ENCODE results near the gene LTN1. TPM values are rescaled to one million over a fixed set of nuclear protein-coding genes. Genes with fewer than 3 reads are reported as not detected.

Gene LTN1
- total and polyA plus RNA-seq, 2 of the 13 experiments (the other 11 are each of a cell fraction or from before 2014, with no cell fraction given): 6.7 to 24.6 TPM

DNA sequence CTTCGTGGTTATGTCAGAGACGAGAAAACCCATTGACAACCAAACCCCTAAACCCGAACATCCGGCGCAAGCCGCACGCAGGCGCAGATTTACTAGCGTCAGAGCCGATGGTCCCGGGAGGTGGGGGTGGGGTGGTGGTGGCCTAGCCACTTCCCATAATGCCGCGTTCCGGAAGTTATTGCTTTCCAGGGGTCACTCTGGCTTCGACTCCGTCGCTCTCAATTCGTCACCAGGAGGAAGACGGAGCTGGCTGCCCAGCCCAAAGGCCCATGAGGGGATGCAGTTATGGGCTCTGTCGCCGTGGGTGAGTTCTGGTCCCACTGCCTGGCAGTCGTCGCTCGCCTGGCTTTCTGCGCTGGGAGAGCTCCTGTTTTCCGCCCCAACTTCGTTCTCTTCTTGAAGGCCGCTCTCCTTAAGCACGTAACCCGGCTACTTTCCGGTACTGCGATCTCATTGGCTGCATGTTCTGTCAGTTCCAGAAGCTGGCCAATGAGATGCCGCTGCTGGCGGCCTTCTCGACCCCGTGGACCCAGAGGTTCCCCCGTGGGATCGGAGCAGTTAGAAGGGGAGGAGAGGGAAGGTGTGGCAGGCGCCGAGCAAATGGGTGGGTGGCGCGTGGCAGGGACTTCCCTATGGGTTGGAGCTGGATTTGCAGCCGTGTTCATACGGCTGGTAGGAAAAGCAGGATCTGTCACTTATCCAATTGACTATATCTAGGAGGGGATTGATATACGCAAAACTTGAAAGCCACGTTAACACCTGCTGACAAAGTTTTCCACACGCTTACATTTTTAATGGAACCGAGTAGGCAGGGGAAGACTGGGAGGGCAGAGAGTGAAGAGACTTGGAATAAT lies 32.0 kb upstream of the LTN1 start, which contains the start of gene USP16 (continued):
- TF ChIP-seq FOSL2 (CRISPR knock-in tag; IDR thresholded peaks at IDR 0.05): no peak
- no peak; the same call in 1 of the 2 replicates for TF ChIP-seq ZNF362 (CRISPR knock-in tag; IDR thresholded peaks at IDR 0.05; ENCODE audit: borderline replicate concordance)
- peak; percentile 99 for TF ChIP-seq GABPB1 (CRISPR knock-in tag; IDR thresholded peaks at IDR 0.05)
- TF ChIP-seq TCF7L2 (IDR thresholded peaks at IDR 0.05; ENCODE audit: low read depth, low read length): no peak
- TF ChIP-seq, protein P1, sequence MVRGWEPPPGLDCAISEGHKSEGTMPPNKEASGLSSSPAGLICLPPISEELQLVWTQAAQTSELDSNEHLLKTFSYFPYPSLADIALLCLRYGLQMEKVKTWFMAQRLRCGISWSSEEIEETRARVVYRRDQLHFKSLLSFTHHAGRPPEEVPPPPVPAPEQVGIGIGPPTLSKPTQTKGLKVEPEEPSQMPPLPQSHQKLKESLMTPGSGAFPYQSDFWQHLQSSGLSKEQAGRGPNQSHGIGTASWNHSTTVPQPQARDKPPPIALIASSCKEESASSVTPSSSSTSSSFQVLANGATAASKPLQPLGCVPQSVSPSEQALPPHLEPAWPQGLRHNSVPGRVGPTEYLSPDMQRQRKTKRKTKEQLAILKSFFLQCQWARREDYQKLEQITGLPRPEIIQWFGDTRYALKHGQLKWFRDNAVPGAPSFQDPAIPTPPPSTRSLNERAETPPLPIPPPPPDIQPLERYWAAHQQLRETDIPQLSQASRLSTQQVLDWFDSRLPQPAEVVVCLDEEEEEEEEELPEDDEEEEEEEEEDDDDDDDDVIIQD (CRISPR knock-in tag; IDR thresholded peaks at IDR 0.05; ENCODE audit: low read depth): peak; percentile 50; the same call in 1 of the 2 replicates
- no peak for TF ChIP-seq GATAD2A (CRISPR knock-in tag; IDR thresholded peaks at IDR 0.05)
- TF ChIP-seq PAX8 (CRISPR knock-in tag; IDR thresholded peaks at IDR 0.05; ENCODE audit: borderline replicate concordance): 0 out of 2 replicates have a peak, but pooled peaks have one; percentile 34
- no peak for TF ChIP-seq NFIB (CRISPR knock-in tag; IDR thresholded peaks at IDR 0.05; ENCODE audit: borderline replicate concordance)
- TF ChIP-seq ZNF512B (CRISPR knock-in tag; IDR thresholded peaks at IDR 0.05; ENCODE audit: borderline replicate concordance): no peak
- no peak for TF ChIP-seq HMG20B (CRISPR knock-in tag; conservative IDR thresholded peaks at IDR 0.05)
- TF ChIP-seq NFE2L1 (CRISPR knock-in tag; IDR thresholded peaks at IDR 0.05; ENCODE audit: borderline replicate concordance): no peak
- no peak for TF ChIP-seq CBX2 (IDR thresholded peaks at IDR 0.05; ENCODE audit: low read depth, low read length)
- TF ChIP-seq CBX2 (CRISPR knock-in tag; IDR thresholded peaks at IDR 0.05; ENCODE audit: low read depth): no peak
- TF ChIP-seq HNF4G (IDR thresholded peaks at IDR 0.05; ENCODE audit: borderline replicate concordance, low read depth, low read length): no peak
- TF ChIP-seq HNF4G (CRISPR knock-in tag; IDR thresholded peaks at IDR 0.05; ENCODE audit: borderline replicate concordance, low read depth): no peak
- no peak for TF ChIP-seq ZNF780A (CRISPR knock-in tag; IDR thresholded peaks at IDR 0.05)
- TF ChIP-seq ZHX2 (IDR thresholded peaks at IDR 0.05; ENCODE audit: low read depth): peak; percentile 50
- TF ChIP-seq ZHX2 (CRISPR knock-in tag; IDR thresholded peaks at IDR 0.05; ENCODE audit: borderline replicate concordance): no peak

All from HepG2 (cell line).